OCI-LY7 (cell line): Measurements from ENCODE around the gene CSF1R. TPM values are rescaled to one million over a fixed set of nuclear protein-coding genes. Genes with fewer than 3 reads are reported as not detected.

Experiments used
- BruUV-seq: library from RNA; stranded (reverse); fragments of 400-500 nt; replicated peaks from 2 replicates; lab custom pipeline; 2021; lab: Mats Ljungman, UMichigan
- CTCF ChIA-PET: fragments of 300-600 bp; sonication (Branson Sonifier 250); formaldehyde crosslinking; loops from one replicate; lab custom pipeline; 2022; ENCODE audit warnings: antibody characterized with exemption; ENCODE audit not compliant: unreplicated experiment; lab: Charles Lee
- POLR2A ChIA-PET: fragments of 300-600 bp; sonication (Branson Sonifier 250); formaldehyde crosslinking; loops from one replicate; lab custom pipeline; 2022; ENCODE audit warnings: antibody characterized with exemption; lab: Charles Lee
- DNase-seq: peaks from one replicate; pipeline ENCODE4 v3.0.0-alpha.2; 2015; ENCODE audit warnings: low spot score
- H2AFZ ChIP-seq: fragments of 200-600 bp; sonication (generic), shearing (Covaris generic); 2 replicates; pipeline ENCODE4 v1.6.1; 2014; ENCODE audit warnings: mild to moderate bottlenecking, antibody characterized with exemption, low read length, moderate library complexity
- H3K27ac ChIP-seq: fragments of 200-600 bp; sonication (generic); 2 replicates; pipeline ENCODE4 v1.5.1; 2014; ENCODE audit warnings: mixed run types, low read depth, mild to moderate bottlenecking, moderate library complexity, low read length, inconsistent platforms; ENCODE audit not compliant: poor library complexity, severe bottlenecking
- H3K36me3 ChIP-seq: fragments of 200-600 bp; sonication (generic); 2 replicates; pipeline ENCODE4 v1.6.1; 2014; ENCODE audit warnings: mild to moderate bottlenecking, antibody characterized with exemption, low read length, moderate library complexity, mixed read lengths; ENCODE audit not compliant: insufficient read depth
- H3K4me1 ChIP-seq: fragments of 200-600 bp; sonication (generic); 2 replicates; pipeline ENCODE4 v1.5.1; 2014; ENCODE audit warnings: mild to moderate bottlenecking, low read length; ENCODE audit not compliant: insufficient read depth, poor library complexity, severe bottlenecking
- H3K4me2 ChIP-seq: fragments of 200-600 bp; sonication (generic); 2 replicates; pipeline ENCODE4 v1.6.1; 2014; ENCODE audit warnings: mild to moderate bottlenecking, low read length
- H3K4me3 ChIP-seq: fragments of 200-600 bp; sonication (generic); 2 replicates; pipeline ENCODE4 v1.5.1; 2014; ENCODE audit warnings: mild to moderate bottlenecking, low read depth, low read length; ENCODE audit not compliant: poor library complexity, severe bottlenecking
- H3K79me2 ChIP-seq: fragments of 200-600 bp; sonication (generic); 2 replicates; pipeline ENCODE4 v1.6.1; 2016; ENCODE audit warnings: low read depth, mild to moderate bottlenecking, low read length, moderate library complexity, mixed read lengths; ENCODE audit not compliant: insufficient read depth
- H3K9me2 ChIP-seq: fragments of 200-600 bp; sonication (generic); 2 replicates; pipeline ENCODE4 v1.6.1; 2016; ENCODE audit warnings: mild to moderate bottlenecking, low read length, mixed read lengths; ENCODE audit not compliant: insufficient read depth
- H3K9me3 ChIP-seq: fragments of 200-600 bp; sonication (generic); 2 replicates; pipeline ENCODE4 v1.6.1; 2014; ENCODE audit warnings: mild to moderate bottlenecking, mixed run types, low read length, mixed read lengths
- H4K20me1 ChIP-seq: fragments of 200-600 bp; sonication (generic); 2 replicates; pipeline ENCODE4 v1.6.1; 2014; ENCODE audit warnings: mild to moderate bottlenecking, antibody characterized with exemption, low read length, moderate library complexity, mixed read lengths; ENCODE audit not compliant: insufficient read depth
- CTCF ChIP-seq: fragments of 200-600 bp; sonication (generic); conservative IDR thresholded peaks from 2 replicates; pipeline ENCODE4 v1.5.1; 2014; ENCODE audit warnings: mild to moderate bottlenecking, antibody characterized with exemption, low read length, moderate library complexity, mixed read lengths
- EZH2phosphoT487 ChIP-seq: fragments of 200-600 bp; sonication (generic); IDR thresholded peaks from 2 replicates; pipeline ENCODE4 v1.6.1; 2018; ENCODE audit warnings: low read depth, borderline replicate concordance, mild to moderate bottlenecking, mixed run types, antibody characterized with exemption, low read length, moderate library complexity, mixed read lengths
- intact Hi-C: fragments of 100-400 bp; cut with micrococcal nuclease; formaldehyde crosslinking; loops from one replicate; pipeline ENCODE4 v1.10.0; 2022; ENCODE audit not compliant: unreplicated experiment
- total RNA-seq, 2 experiments: library from RNA; depleted of rRNA in 1 of 2; stranded (reverse); fragments of >200 nt in 1 of 2; shearing (Covaris generic) in 1 of 2; gene quantifications; 2 replicates each; pipeline ENCODE4 v1.2.3, GENCODE V29; 2014 to 2022

The CSF1R gene
- total RNA-seq, 2 experiments from 2014 or later, result not detected

DNA sequence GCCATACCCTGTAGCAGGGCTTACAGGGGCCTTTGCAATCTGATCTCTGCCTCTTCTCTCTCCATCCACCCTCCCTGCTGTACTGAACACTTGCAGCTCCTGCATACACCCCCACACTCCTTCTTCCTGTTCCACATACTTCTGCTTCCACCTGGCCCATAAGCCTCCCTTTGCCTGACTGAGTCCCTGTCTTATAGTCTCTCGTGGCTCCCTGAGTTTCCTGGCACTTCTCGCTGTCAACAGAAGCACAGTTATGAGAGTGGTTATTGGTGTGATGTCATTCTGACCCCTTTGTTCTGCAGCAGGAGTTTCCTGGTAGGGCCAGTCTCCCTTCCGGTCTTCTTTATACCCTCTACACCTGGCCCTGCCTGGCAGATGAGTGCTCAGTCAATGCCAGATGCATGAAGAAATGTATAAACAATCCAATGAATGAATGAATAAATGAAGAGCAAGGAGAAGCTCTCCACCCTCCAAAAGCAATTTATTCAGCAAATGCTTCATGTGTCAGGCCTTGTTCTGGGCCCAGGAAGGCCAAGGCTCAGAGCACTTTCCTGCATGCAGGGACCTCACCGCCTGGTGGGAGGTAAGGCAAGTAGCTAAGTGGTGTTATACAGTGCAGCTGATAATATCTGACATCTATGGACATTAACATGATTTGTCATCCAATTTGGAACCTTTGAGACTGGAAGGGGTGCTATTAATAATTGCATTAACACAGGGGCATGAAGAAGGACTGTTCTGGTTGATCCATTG, 20.5 kb upstream of the CSF1R start:
- H3K4me2 ChIP-seq, result no peak overlapping the region
- CTCF ChIA-PET, result interaction anchor here (0.7 kb wide), 1 partner anchor 140 kb away, joined by 3 read pairs; no protein-coding TSS in a partner anchor
- no peaks in the 10 kb centered on the region for H3K9me2 ChIP-seq
- DNase-seq, result no peak
- intact Hi-C loops, result no loop called here
- H3K79me2 ChIP-seq, result no peaks in the 10 kb centered on the region
- no peak overlapping the region for H3K27ac ChIP-seq
- BruUV-seq, result no TSS peak
- no peaks in the 10 kb centered on the region for H3K36me3 ChIP-seq
- no peak overlapping the region for H3K4me3 ChIP-seq
- no peak for TF ChIP-seq EZH2phosphoT487
- TF ChIP-seq CTCF, result no peak
- H2AFZ ChIP-seq, result no peak overlapping the region
- no peaks in the 10 kb centered on the region for H3K9me3 ChIP-seq
- no peaks in the 10 kb centered on the region for H4K20me1 ChIP-seq
- POLR2A ChIA-PET, result no interaction called here
- H3K4me1 ChIP-seq, result no peaks in the 10 kb centered on the region

DNA sequence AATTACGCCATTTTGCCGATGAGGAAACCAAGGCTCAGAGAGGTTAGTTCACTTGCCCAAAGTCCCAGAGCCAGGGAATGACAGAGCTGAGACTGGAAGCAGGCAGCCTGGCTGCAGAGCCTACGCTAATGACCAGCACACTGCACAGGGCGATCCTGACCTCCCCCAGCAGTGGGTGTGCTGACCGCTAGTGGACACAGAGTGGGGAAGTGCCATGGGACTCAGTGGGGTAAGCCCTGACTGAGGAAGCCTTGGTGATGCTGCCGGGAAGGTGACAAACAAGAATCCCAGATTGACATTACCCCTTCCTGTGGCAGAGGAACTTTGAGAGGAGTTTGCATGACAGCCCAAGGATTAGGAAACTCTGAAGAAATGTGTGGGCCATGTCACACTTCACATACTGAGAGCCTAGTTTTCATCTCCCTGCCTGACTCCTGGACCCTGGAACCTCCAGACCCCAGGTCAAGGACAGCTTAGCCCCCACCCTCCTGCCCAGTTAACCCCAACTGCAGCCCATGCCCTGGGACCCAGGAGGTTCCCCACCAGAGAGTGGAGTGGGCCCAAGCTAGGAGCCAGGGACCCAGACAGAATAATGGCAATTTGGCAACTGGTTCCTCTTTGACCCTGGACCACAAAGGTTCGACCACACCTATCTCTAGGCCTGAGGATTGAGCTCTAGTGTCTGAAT, 19.7 kb upstream of the CSF1R start:
- BruUV-seq, result no TSS peak
- Histone ChIP-seq H3K4me2 (no peak overlapping the region), H3K27ac (no peak overlapping the region), H4K20me1 (no peaks in the 10 kb centered on the region), H3K79me2 (no peaks in the 10 kb centered on the region), H3K9me2 (no peaks in the 10 kb centered on the region), H3K4me1 (no peaks in the 10 kb centered on the region), H2AFZ (no peak overlapping the region), H3K36me3 (no peaks in the 10 kb centered on the region), H3K4me3 (no peak overlapping the region), H3K9me3 (no peaks in the 10 kb centered on the region)
- ChIA-PET CTCF (no interaction called here), POLR2A (no interaction called here)
- intact Hi-C loops, result no loop called here
- TF ChIP-seq CTCF (no peak), EZH2phosphoT487 (no peak)
- DNase-seq, result no peak

GRCh38 chr5:150104550-150104870, 18.2 kb upstream of the CSF1R start:
- Histone ChIP-seq H4K20me1 (no peaks in the 10 kb centered on the region), H3K4me2 (no peak overlapping the region), H3K4me1 (no peaks in the 10 kb centered on the region), H3K27ac (no peak overlapping the region), H3K79me2 (no peaks in the 10 kb centered on the region), H2AFZ (no peak overlapping the region), H3K4me3 (no peak overlapping the region), H3K9me3 (no peaks in the 10 kb centered on the region), H3K36me3 (no peaks in the 10 kb centered on the region), H3K9me2 (no peaks in the 10 kb centered on the region)
- BruUV-seq, result no TSS peak
- DNase-seq, result no peak
- intact Hi-C loops, result no loop called here
- ChIA-PET POLR2A (interaction anchor here (0.6 kb wide), 1 partner anchor 9 kb away, joined by 3 read pairs; no protein-coding TSS in a partner anchor), CTCF (no interaction called here)
- TF ChIP-seq EZH2phosphoT487, result no peak
- TF ChIP-seq CTCF, result no peak
